Activated CD8-positive, alpha-beta memory T cell treated with anti-CD3 and anti-CD28 coated beads for 48 hours (primary cell): Measurements from ENCODE around the gene CLCA4.
"Not testable (repeated sequence)": the region's sequence is repeated elsewhere in the genome, so short reads cannot be mapped to it uniquely, and the experiment has no call there.

Experiments used
- DNase-seq, 3 experiments: peaks; one replicate each; pipeline ENCODE4 v3.0.0-alpha.2; 2020; ENCODE audit warnings: low read depth in 2 of 3, low spot score in 2 of 3

CLCA4 gene

GRCh38 chr1:86530211-86530845, 16.6 kb upstream of the CLCA4 start:
- no peak for DNase-seq

GRCh38 chr1:86537928-86538695, 8.8 kb upstream of the CLCA4 start:
- no peak for DNase-seq

GRCh38 chr1:86538775-86539174, 8.1 kb upstream of the CLCA4 start:
- DNase-seq, result no peak

- no peak for DNase-seq
These were observed 5.0 kb upstream of the CLCA4 start for GRCh38 chr1:86541859-86542258.

GRCh38 chr1:86542631-86543030, 4.2 kb upstream of the CLCA4 start:
- DNase-seq, result no peak

- no peak for DNase-seq
These were observed 2.0 kb downstream of the CLCA4 start for GRCh38 chr1:86548839-86549238.

- DNase-seq, result no peak
These were observed 4.4 kb downstream of the CLCA4 start for GRCh38 chr1:86551305-86551704.

GRCh38 chr1:86552376-86552775, 5.5 kb downstream of the CLCA4 start:
- no peak for DNase-seq

GRCh38 chr1:86557739-86558138, 10.9 kb downstream of the CLCA4 start:
- DNase-seq, result no peak

GRCh38 chr1:86563849-86564248, 17.0 kb downstream of the CLCA4 start:
- DNase-seq, result no peak

GRCh38 chr1:86567341-86567740, 20.5 kb downstream of the CLCA4 start:
- DNase-seq, result no peak

- no peak for DNase-seq
These were observed 21.0 kb downstream of the CLCA4 start for GRCh38 chr1:86567878-86568277.

GRCh38 chr1:86573763-86574484, 27.0 kb downstream of the CLCA4 start:
- no peak for DNase-seq

- DNase-seq, result no peak
These were observed 34.4 kb downstream of the CLCA4 start for GRCh38 chr1:86581231-86581630.

GRCh38 chr1:86582161-86582560, 35.3 kb downstream of the CLCA4 start:
- no peak for DNase-seq

- no peak for DNase-seq
These were observed 36.2 kb downstream of the CLCA4 start for GRCh38 chr1:86583032-86583431.

GRCh38 chr1:86583593-86583992, 36.7 kb downstream of the CLCA4 start:
- DNase-seq, result no peak

GRCh38 chr1:86594284-86594770, 47.4 kb downstream of the CLCA4 start:
- no peak for DNase-seq

- no peak for DNase-seq
These were observed 49.3 kb downstream of the CLCA4 start for GRCh38 chr1:86596224-86596623.

- DNase-seq, result no peak
These were observed 49.9 kb downstream of the CLCA4 start for GRCh38 chr1:86596741-86597290.

GRCh38 chr1:86606080-86606479, 59.2 kb downstream of the CLCA4 start:
- not testable (repeated sequence) for DNase-seq

GRCh38 chr1:86616433-86616832, 69.6 kb downstream of the CLCA4 start:
- no peak for DNase-seq
